Epithelial cell of esophagus (primary cell): ENCODE results near the gene PLA2G15.

ENCODE experiments used
- DNase-seq: peaks from one replicate; pipeline ENCODE4 v3.0.0; 2010; ENCODE audit warnings: low read depth
- H3K4me3 ChIP-seq: 2 replicates; pipeline ENCODE4 v1.5.1; 2011; ENCODE audit warnings: mild to moderate bottlenecking, low read length, control low read depth
- TF ChIP-seq, protein P1 (sequence below): IDR thresholded peaks from 2 replicates; pipeline ENCODE4 v1.5.1; 2011; ENCODE audit warnings: low read depth, mild to moderate bottlenecking, low read length, control low read depth, inconsistent platforms; ENCODE audit not compliant: insufficient read depth; ENCODE audit errors: missing control alignments

Gene PLA2G15

DNA sequence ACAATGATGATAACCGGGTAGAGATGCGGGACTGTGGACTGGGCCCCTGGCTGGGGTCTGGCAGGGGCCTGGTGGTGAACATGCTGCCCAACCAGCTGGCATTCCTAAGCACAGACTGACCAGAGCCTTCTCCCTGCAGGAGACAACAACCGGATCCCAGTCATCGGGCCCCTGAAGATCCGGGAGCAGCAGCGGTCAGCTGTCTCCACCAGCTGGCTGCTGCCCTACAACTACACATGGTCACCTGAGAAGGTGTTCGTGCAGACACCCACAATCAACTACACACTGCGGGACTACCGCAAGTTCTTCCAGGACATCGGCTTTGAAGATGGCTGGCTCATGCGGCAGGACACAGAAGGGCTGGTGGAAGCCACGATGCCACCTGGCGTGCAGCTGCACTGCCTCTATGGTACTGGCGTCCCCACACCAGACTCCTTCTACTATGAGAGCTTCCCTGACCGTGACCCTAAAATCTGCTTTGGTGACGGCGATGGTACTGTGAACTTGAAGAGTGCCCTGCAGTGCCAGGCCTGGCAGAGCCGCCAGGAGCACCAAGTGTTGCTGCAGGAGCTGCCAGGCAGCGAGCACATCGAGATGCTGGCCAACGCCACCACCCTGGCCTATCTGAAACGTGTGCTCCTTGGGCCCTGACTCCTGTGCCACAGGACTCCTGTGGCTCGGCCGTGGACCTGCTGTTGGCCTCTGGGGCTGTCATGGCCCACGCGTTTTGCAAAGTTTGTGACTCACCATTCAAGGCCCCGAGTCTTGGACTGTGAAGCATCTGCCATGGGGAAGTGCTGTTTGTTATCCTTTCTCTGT lies 14.0 kb downstream of the PLA2G15 start:
- no peak overlapping the region for H3K4me3 ChIP-seq
- TF ChIP-seq, protein P1, sequence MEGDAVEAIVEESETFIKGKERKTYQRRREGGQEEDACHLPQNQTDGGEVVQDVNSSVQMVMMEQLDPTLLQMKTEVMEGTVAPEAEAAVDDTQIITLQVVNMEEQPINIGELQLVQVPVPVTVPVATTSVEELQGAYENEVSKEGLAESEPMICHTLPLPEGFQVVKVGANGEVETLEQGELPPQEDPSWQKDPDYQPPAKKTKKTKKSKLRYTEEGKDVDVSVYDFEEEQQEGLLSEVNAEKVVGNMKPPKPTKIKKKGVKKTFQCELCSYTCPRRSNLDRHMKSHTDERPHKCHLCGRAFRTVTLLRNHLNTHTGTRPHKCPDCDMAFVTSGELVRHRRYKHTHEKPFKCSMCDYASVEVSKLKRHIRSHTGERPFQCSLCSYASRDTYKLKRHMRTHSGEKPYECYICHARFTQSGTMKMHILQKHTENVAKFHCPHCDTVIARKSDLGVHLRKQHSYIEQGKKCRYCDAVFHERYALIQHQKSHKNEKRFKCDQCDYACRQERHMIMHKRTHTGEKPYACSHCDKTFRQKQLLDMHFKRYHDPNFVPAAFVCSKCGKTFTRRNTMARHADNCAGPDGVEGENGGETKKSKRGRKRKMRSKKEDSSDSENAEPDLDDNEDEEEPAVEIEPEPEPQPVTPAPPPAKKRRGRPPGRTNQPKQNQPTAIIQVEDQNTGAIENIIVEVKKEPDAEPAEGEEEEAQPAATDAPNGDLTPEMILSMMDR: no peak

DNA sequence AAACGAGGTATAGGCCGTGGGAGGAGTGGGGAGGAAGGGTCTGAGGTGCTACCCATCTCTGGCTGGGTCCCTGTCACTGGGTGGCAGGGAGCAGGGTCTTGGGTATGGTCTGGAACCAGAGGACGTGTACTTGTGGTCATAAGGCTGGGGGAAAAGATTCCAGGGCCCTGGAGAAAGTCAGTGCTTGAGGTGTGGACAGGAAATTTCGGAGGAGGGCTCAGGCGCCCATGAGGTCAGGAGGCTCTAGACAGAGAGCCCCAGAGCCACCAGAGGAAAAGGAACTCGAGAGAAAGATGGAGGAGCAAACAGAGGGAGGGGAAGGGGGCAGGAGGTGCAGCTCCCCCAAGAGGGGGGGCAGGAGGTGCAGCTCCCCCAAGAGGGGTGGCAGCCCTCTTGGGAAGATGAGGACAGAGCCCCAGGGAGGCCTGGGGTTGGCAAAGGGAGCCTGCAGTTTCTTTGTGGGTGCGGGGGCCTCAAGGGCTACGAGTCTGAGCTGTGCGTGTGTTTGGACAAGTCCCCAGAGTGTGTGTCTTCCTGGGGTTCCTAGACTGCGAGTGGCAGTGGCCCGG lies 18.5 kb downstream of the PLA2G15 start:
- DNase-seq: no peak
- TF ChIP-seq, protein P1: no peak
- H3K4me3 ChIP-seq: peak overlapping the region; percentile 54

More for the DNA sequence above, 14.0 kb downstream of the PLA2G15 start:
- DNase-seq: no peak

DNA sequence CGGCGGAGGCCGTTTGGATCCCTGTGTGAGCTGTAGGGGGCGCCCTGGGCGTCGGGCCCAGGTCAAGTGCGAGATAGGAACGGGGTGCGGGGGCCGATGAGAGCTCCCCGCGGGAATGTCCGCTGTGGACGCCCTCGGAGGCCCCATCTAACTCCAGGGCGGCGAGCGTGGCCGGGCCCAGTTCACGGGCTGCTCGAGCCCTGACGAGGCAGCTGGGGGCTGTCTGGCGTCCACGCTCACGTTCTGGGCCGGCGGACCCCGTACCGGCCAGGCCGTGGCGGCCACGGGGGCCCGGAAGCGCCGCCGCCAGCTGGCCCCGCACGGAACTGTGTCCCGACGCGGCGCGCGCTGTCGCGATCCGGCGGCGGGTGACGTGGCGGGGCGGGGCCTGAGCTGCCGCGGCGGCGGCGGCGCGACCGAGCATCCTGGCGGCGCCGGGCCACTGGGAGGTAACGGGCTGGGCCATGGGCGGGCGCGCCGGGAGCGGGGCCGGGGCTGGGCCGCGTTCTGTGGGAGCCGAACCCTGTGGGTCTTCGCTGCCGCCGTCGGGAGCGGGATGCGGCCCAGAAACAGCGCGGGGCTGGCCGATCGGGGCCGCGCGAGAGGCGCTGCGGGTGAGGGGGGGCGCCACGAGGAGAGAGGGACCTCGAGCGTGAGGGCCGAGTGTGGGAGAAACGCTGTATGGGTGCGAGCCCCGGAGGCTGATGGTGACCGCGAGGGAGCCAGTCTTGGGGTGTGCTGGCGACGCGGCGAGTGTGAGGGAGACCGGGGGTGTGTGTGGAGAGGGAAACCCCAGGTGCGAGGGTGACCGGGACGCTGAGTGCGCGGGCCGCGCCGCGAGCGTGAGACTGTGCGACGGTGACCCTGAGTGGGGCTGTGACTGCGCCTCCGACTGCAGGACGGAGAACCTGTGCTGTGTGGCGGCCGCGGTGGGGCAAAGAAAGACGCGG lies 19.2 kb downstream of the PLA2G15 start, which contains the start of gene SLC7A6:
Gene SLC7A6, plus strand, starts transcription at position 399 of the 950 bp plus-strand sequence. CDS start 10,201 bp downstream, outside the sequence.
- peak within 1 kb of the TSS; percentile 82 for H3K4me3 ChIP-seq
- DNase-seq: peak; percentile 67
- TF ChIP-seq, protein P1: peak; percentile 68

DNA sequence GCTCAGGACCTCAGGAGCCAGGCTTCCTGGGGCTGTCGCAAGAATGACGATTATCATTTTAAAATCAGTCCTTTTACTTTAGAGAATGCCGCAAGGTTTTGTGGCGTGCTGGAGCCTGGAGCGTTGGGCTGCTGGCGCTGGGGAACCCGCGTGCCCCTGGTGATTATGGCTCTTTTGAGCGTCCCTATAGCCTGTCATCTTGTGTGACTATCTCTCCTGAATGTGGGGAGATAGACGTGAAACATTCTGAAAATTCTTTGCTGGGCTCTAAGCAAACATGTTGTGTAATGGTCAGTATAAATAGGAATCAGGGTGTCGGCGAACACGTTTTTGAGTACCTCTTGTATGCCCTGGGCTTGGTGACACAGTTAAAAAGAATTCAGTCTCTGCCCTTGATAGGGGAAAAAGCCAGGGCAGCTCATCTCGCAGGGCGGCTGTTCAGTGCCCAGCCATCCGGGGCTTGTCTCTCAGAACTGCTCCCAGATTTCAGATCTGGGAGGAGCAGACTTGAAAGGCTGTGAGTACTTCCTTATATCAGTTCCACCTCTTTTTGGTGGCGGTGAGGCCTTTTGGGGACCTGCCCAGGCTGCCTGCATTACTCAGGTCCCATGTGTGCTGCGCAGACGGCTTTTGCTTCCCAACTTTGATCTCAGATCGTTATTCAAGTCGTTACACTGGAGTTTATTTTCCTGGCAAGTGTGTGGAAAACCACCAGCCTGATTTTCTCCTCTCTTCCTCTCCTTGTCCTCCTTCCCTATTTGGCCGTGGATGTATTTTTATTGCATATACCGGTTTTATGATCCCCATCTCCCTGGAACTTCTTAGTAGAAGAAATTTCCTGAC lies 20.1 kb downstream of the PLA2G15 start:
- peak; percentile 86 for DNase-seq
- TF ChIP-seq, protein P1: no peak
- H3K4me3 ChIP-seq: peak overlapping the region; percentile 82

DNA sequence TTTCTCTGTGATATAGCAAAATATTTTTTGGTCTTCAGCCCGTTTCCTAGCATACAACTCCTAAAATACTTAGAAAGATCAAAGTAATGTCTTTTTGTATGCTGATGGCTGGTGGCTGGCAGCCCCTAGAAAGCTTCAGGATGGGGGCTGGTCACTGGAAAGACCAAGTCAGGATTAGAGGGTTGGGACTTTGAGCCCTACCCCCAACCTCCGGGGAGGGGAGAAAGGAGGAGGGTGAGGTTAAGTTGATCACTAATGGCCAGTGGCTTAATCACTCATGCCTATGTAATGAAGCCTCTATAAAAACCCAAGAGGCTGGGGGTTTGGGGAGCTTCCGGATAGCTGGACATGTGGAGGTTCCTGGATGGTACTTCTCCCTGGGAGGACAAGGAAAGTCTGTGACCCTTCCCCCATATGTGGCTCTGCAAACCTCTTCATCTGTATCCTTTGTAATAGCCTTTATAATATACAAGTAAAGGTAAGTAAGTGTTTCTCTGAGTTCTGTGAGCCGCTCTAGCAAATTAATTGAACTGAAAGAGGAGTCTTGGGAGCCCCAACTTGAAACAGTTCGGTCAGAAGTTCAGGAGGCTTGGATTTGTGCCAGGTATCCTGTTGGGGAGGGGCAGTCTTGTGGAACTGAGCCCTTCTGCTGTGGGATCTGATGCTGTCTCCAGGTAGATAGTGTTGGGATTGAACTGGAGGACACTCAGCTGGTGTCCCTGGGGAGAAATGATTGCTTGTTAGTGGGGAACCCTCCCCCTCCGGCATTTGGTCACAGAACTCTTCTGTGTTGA lies 22.6 kb downstream of the PLA2G15 start:
- TF ChIP-seq, protein P1: no peak
- H3K4me3 ChIP-seq: no peak overlapping the region
- DNase-seq: no peak
